Lower leg skin (tissue), 4 donors: ENCODE data around the gene SRGN. TPM values are rescaled to one million over a fixed set of nuclear protein-coding genes. Genes with fewer than 3 reads are reported as not detected.
"Not testable (repeated sequence)": the region's sequence is repeated elsewhere in the genome, so short reads cannot be mapped to it uniquely, and the experiment has no call there.

Experiments used
- DNase-seq, 2 donors: peaks; one replicate each; pipeline ENCODE4 v3.0.0-alpha.2; 2019; ENCODE audit warnings: low spot score in 2 of 2
- H3K4me3 ChIP-seq: fragments of 200-600 bp; sonication (generic); 2 replicates; pipeline ENCODE4 v1.5.1; 2017; ENCODE audit warnings: mild to moderate bottlenecking, low read depth; ENCODE audit not compliant: poor library complexity, severe bottlenecking
- POLR2A ChIP-seq, 2 donors: fragments of 450-650 bp; IDR thresholded peaks; one replicate each; pipeline ENCODE4 v1.6.1; 2016 to 2017; ENCODE audit warnings: antibody characterized with exemption in 2 of 2, mild to moderate bottlenecking in 1 of 2, moderate library complexity in 1 of 2
- WGBS, 2 donors: methylation state at CpG; one replicate each; pipeline ENCODE4 v1.1.5; 2018; 5-methylcytosine and 5-hydroxymethylcytosine counted together
- intact Hi-C: fragments of 100-400 bp; cut with DNase I; formaldehyde crosslinking; loops from one replicate; pipeline ENCODE4 v1.15.0; 2023; ENCODE audit warnings: low total_unique reads
- total RNA-seq, 4 donors: library from RNA; depleted of rRNA; stranded (reverse); fragments of >200 nt; gene quantifications; one replicate each; pipeline ENCODE4 v1.1.0, GENCODE V29; 2016
- TF ChIP-seq, protein P1 (sequence below), 3 donors: fragments of 450-650 bp; IDR thresholded peaks; one replicate each; pipeline ENCODE4 v1.5.1; 2016; ENCODE audit warnings: antibody characterized with exemption in 3 of 3, mild to moderate bottlenecking in 3 of 3, moderate library complexity in 2 of 3

The SRGN gene
- total RNA-seq, 4 donors from 2014 or later = 20.6 to 39.6 (median 24.1) TPM

- no peak for TF ChIP-seq POLR2A (IDR thresholded peaks at IDR 0.05)
- TF ChIP-seq, protein P1, sequence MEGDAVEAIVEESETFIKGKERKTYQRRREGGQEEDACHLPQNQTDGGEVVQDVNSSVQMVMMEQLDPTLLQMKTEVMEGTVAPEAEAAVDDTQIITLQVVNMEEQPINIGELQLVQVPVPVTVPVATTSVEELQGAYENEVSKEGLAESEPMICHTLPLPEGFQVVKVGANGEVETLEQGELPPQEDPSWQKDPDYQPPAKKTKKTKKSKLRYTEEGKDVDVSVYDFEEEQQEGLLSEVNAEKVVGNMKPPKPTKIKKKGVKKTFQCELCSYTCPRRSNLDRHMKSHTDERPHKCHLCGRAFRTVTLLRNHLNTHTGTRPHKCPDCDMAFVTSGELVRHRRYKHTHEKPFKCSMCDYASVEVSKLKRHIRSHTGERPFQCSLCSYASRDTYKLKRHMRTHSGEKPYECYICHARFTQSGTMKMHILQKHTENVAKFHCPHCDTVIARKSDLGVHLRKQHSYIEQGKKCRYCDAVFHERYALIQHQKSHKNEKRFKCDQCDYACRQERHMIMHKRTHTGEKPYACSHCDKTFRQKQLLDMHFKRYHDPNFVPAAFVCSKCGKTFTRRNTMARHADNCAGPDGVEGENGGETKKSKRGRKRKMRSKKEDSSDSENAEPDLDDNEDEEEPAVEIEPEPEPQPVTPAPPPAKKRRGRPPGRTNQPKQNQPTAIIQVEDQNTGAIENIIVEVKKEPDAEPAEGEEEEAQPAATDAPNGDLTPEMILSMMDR (IDR thresholded peaks at IDR 0.05) = no peak
- 95 to 98% methylated on average over 2 of the region's 2 CpGs for WGBS, 2 donors
- H3K4me3 ChIP-seq = no peak overlapping the region
- intact Hi-C loops = no loop called here
- DNase-seq = no peak
These were observed 52.1 kb downstream of the SRGN start for GRCh38 chr10:69139961-69140360.

DNA sequence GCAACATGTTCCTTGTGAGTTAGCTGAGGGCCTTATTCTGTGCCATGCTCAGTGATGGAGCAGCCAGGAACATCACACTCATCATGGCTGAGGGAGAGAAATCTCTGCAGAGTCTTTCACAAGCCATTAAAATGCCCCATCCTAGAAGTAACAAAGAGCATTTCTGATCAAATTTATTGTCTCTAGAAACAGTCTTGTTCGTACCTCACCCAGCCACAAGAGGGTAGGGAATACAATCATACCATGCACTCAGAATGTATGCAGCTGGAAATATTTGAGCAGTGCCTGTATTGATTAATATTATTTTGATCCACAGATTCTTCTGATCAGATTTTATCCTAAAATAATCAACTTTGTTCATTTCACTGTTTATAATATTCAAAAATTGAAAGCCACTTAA is 53.4 kb downstream of the SRGN start:
- intact Hi-C loops = no loop called here
- TF ChIP-seq, protein P1 (IDR thresholded peaks at IDR 0.05) = no peak
- DNase-seq = no peak
- 79 to 84% methylated on average over 1 of the region's 1 CpG for WGBS, 2 donors
- H3K4me3 ChIP-seq = no peak overlapping the region

- 95 to 97% methylated on average over 3 of the region's 3 CpGs for WGBS, 2 donors
These were observed 54.2 kb downstream of the SRGN start for GRCh38 chr10:69142074-69142473.

DNA sequence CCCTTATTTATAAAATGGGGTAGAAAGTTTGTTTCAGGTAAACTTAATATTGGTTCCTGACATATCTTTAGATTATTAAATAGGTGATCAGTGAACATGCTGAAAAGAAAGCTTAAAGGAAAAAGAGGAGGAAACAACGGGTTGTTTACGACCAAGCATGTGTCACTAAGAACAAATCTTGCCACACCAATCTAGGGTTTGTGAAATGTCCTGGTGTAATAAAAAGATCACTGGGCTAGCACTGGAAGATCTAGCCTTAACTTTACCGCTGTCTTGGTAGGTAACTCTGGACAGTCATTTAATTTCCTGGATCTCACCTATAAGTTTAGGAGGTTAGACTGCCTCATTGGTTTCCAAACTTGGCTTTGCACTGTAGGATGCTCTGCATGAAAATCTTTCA is 55.1 kb downstream of the SRGN start:
- 55 to 91% methylated on average over 3 of the region's 3 CpGs for WGBS, 2 donors
- H3K4me3 ChIP-seq = no peak overlapping the region
- TF ChIP-seq, protein P1 (IDR thresholded peaks at IDR 0.05) = no peak
- TF ChIP-seq POLR2A (IDR thresholded peaks at IDR 0.05) = no peak
- no peak for DNase-seq
- intact Hi-C loops = no loop called here

More at GRCh38 chr10:69142074-69142473, 54.2 kb downstream of the SRGN start:
- H3K4me3 ChIP-seq, intact Hi-C loops, DNase-seq: not testable (repeated sequence)

DNA sequence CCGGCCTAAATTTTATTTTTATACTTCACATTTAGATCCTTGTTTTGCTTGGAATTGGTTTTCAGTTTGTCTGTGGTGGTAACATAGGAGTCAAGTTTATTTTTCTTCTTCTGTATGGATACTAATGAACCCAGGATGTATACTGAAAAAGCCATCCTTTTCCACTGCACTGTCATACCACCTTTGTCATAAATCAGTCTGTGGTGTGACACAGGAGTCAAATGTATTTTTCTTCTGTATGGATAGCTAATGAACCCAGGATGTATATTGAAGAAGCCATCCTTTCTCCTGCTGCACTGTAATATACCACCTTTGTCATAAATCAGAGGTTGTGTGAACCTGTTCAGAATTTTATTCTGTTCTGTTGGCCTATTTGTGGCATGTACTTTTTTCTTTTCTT is 57.4 kb downstream of the SRGN start:
- no peak for TF ChIP-seq POLR2A (IDR thresholded peaks at IDR 0.05)
- TF ChIP-seq, protein P1 (IDR thresholded peaks at IDR 0.05) = no peak
- H3K4me3 ChIP-seq = no peak overlapping the region
- WGBS, 2 donors = 100% methylated on average over 1 of the region's 1 CpG
- intact Hi-C loops = no loop called here
- no peak for DNase-seq

DNA sequence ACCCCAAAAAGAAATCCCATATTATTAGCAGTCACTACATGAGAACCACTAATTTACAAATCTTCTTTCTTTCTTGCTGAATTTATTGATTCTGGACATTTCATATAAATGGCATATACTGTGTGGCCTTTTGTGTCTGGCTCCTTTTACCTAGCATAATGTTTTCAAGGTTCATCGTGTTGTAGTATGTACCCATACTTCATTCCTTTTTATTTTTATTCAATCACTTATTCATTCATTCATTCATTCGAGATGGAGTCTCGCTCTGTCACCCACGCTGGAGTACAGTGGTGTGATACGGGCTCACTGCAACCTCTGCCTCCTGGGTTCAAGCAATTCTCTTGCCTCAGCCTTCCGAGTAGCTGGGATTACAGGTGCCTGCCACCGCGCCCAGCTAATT is 58.0 kb downstream of the SRGN start:
- no peak for DNase-seq
- TF ChIP-seq, protein P1 (IDR thresholded peaks at IDR 0.05) = no peak
- no peak for TF ChIP-seq POLR2A (IDR thresholded peaks at IDR 0.05)
- 95 to 97% methylated on average over 8 of the region's 8 CpGs for WGBS, 2 donors
- intact Hi-C loops = no loop called here
- H3K4me3 ChIP-seq = no peak overlapping the region
